Panc1 (cell line): ENCODE results near the gene MBD5. TPM values are rescaled to one million over a fixed set of nuclear protein-coding genes. Genes with fewer than 3 reads are reported as not detected.

Experiments used
- ATAC-seq: fragments of 200-7000 bp; cut with Tn5 transposase; 2 replicates; pipeline ENCODE4 v1.9.1; 2020; ENCODE audit warnings: mild to moderate bottlenecking, moderate library complexity
- BruUV-seq: library from RNA; stranded (reverse); fragments of 400-500 nt; replicated peaks from 2 replicates; lab custom pipeline; 2021; lab: Mats Ljungman, UMichigan
- CTCF ChIA-PET: fragments of 300-600 bp; sonication (Branson Sonifier 250); formaldehyde crosslinking; loops from one replicate; lab custom pipeline; 2022; ENCODE audit warnings: antibody characterized with exemption; lab: Charles Lee
- POLR2A ChIA-PET: fragments of 300-600 bp; sonication (Branson Sonifier 250); formaldehyde crosslinking; loops from one replicate; lab custom pipeline; 2022; ENCODE audit warnings: antibody characterized with exemption; lab: Charles Lee
- DNase-seq: peaks from one replicate; pipeline ENCODE4 v3.0.0-alpha.2; 2010; ENCODE audit warnings: low read depth, low spot score
- H3K27ac ChIP-seq: 2 replicates; pipeline ENCODE4 v1.5.1; 2011; ENCODE audit warnings: mild to moderate bottlenecking, low read length, inconsistent platforms
- H3K27me3 ChIP-seq: fragments of 200-500 bp; sonication (Bioruptor generic); 2 replicates; pipeline ENCODE4 v1.6.0; 2014; ENCODE audit warnings: low read length, inconsistent platforms; ENCODE audit not compliant: control insufficient read depth, insufficient read depth
- H3K36me3 ChIP-seq: fragments of 200-500 bp; sonication (Bioruptor generic); 2 replicates; pipeline ENCODE4 v1.5.1; 2014; ENCODE audit warnings: inconsistent platforms, mild to moderate bottlenecking, low read length, moderate library complexity; ENCODE audit not compliant: control insufficient read depth, insufficient read depth
- H3K4me1 ChIP-seq: 2 replicates; pipeline ENCODE4 v1.5.1; 2011; ENCODE audit warnings: inconsistent platforms, mild to moderate bottlenecking, low read length, moderate library complexity; ENCODE audit not compliant: control insufficient read depth, insufficient read depth
- H3K4me3 ChIP-seq, 2 experiments: 2 replicates each; pipeline ENCODE4 v1.5.1; 2011 to 2012; ENCODE audit warnings: low read depth in 2 of 2, low read length in 2 of 2, mild to moderate bottlenecking in 2 of 2, inconsistent platforms in 1 of 2, moderate library complexity in 1 of 2
- H3K9me3 ChIP-seq: fragments of 200-500 bp; sonication (Bioruptor generic); 2 replicates; pipeline ENCODE4 v1.5.1; 2014; ENCODE audit warnings: low read depth, mild to moderate bottlenecking, inconsistent platforms, low read length, moderate library complexity; ENCODE audit not compliant: control insufficient read depth, insufficient read depth
- CTCF ChIP-seq: fragments of 450-650 bp; IDR thresholded peaks from 2 replicates; pipeline ENCODE4 v1.5.1; 2017; ENCODE audit warnings: mild to moderate bottlenecking
- POLR2AphosphoS5 ChIP-seq: IDR thresholded peaks from 2 replicates; pipeline ENCODE4 v1.6.1; 2012; ENCODE audit warnings: mild to moderate bottlenecking, low read depth, low read length, moderate library complexity
- REST ChIP-seq, 2 experiments: IDR thresholded peaks; 2 replicates each; pipeline ENCODE4 v1.6.1; 2011 to 2012; ENCODE audit warnings: low read depth in 2 of 2, control low read depth in 1 of 2, low read length in 1 of 2, mild to moderate bottlenecking in 1 of 2, moderate library complexity in 1 of 2; ENCODE audit not compliant: insufficient read depth in 1 of 2
- SIN3A ChIP-seq: IDR thresholded peaks from 2 replicates; pipeline ENCODE4 v1.6.1; 2012; ENCODE audit warnings: low read depth, mild to moderate bottlenecking, low read length, moderate library complexity, borderline replicate concordance; ENCODE audit not compliant: insufficient read depth
- TCF7L2 ChIP-seq: IDR thresholded peaks from 2 replicates; pipeline ENCODE4 v1.6.1; 2011; ENCODE audit warnings: mild to moderate bottlenecking, low read depth, low read length, inconsistent platforms
- in situ Hi-C: cut with HindIII; loops from 2 replicates; pipeline ENCODE4 v1.10.0; 2016; ENCODE audit warnings: low sequenced_read_pairs, low pct_unique_long_range_greater_than_20kb
- intact Hi-C: fragments of 100-400 bp; cut with micrococcal nuclease; formaldehyde crosslinking; loops from one replicate; pipeline ENCODE4 v1.10.0; 2022; ENCODE audit not compliant: unreplicated experiment
- total RNA-seq: library from RNA; stranded (reverse); gene quantifications from one replicate; pipeline ENCODE4 v1.2.1, GENCODE V29; 2021; ENCODE audit not compliant: unreplicated experiment

MBD5 gene
- total RNA-seq, 1 experiment from 2014 or later: 40.2 TPM

GRCh38 chr2:148490840-148491439 is 470.0 kb downstream of the MBD5 start:
- no peak for ATAC-seq
- Histone ChIP-seq H3K36me3 (no peaks in the 10 kb centered on the region), H3K27me3 (no peaks in the 10 kb centered on the region), H3K4me3 (no peak overlapping the region), H3K9me3 (no peaks in the 10 kb centered on the region), H3K27ac (no peak overlapping the region), H3K4me1 (no peaks in the 10 kb centered on the region)
- BruUV-seq: no TSS peak
- intact Hi-C loops (no loop called here), in situ Hi-C loops (no loop called here)
- ChIA-PET CTCF (no interaction called here), POLR2A (no interaction called here)
- TF ChIP-seq POLR2AphosphoS5: no peak
- DNase-seq: no peak

GRCh38 chr2:148493822-148494563 is 473.1 kb downstream of the MBD5 start:
- BruUV-seq: no TSS peak
- TF ChIP-seq POLR2AphosphoS5 (no peak), CTCF (no peak), REST (IDR thresholded peaks at IDR 0.05; ENCODE audit: insufficient read depth in 1 of 2, low read depth in 2 of 2, low read length in 1 of 2) (no peak), TCF7L2 (no peak)
- intact Hi-C loops (no loop called here), in situ Hi-C loops (no loop called here)
- ChIA-PET POLR2A (no interaction called here), CTCF (interaction anchor here (0.6 kb wide), 1 partner anchor 318 kb away, joined by 3 read pairs; no protein-coding TSS in a partner anchor)
- Histone ChIP-seq H3K4me3 (no peak overlapping the region), H3K9me3 (no peaks in the 10 kb centered on the region), H3K27ac (no peak overlapping the region), H3K27me3 (no peaks in the 10 kb centered on the region), H3K4me1 (no peaks in the 10 kb centered on the region), H3K36me3 (no peaks in the 10 kb centered on the region)
- no peak for DNase-seq
- ATAC-seq: no peak

GRCh38 chr2:148495586-148495985 is 474.7 kb downstream of the MBD5 start:
- no peaks in the 10 kb centered on the region for H3K27me3 ChIP-seq
- CTCF ChIA-PET: no interaction called here
- no peak for TF ChIP-seq TCF7L2
- TF ChIP-seq CTCF: no peak
- TF ChIP-seq SIN3A: no peak
- no peak for TF ChIP-seq REST (IDR thresholded peaks at IDR 0.05; ENCODE audit: insufficient read depth in 1 of 2, low read depth in 2 of 2, low read length in 1 of 2)
- TF ChIP-seq POLR2AphosphoS5: no peak
- H3K36me3 ChIP-seq: no peaks in the 10 kb centered on the region
- H3K4me1 ChIP-seq: no peaks in the 10 kb centered on the region
- in situ Hi-C loops: no loop called here
- POLR2A ChIA-PET: interaction anchor here (1.0 kb wide), 1 partner anchor 14 kb away, joined by 3 read pairs; no protein-coding TSS in a partner anchor
- intact Hi-C loops: no loop called here
- no peaks in the 10 kb centered on the region for H3K9me3 ChIP-seq
- no peak for DNase-seq
- H3K27ac ChIP-seq: no peak overlapping the region
- no peak for ATAC-seq
- BruUV-seq: no TSS peak
- no peak overlapping the region for H3K4me3 ChIP-seq
